NCI-H69 (cell line): Measurements from ENCODE around the gene SGTA.

Experiments used
- DNase-seq: peaks from one replicate; lab custom pipeline; 2025; lab: John Stamatoyannopoulos, UW

SGTA gene

GRCh38 chr19:2754659-2755447 lies 28.2 kb downstream of the SGTA start:
- no peak for DNase-seq

GRCh38 chr19:2751438-2751830 lies 31.6 kb downstream of the SGTA start:
- DNase-seq: no peak

GRCh38 chr19:2750808-2751437 lies 32.1 kb downstream of the SGTA start:
- DNase-seq: no peak

- DNase-seq: no peak
These were observed 35.7 kb downstream of the SGTA start for GRCh38 chr19:2747349-2747748.

- no peak for DNase-seq
These were observed 39.0 kb downstream of the SGTA start for GRCh38 chr19:2744113-2744512.

GRCh38 chr19:2743099-2743498 lies 40.0 kb downstream of the SGTA start:
- DNase-seq: no peak

GRCh38 chr19:2740314-2740656 lies 42.8 kb downstream of the SGTA start:
- DNase-seq: no peak

GRCh38 chr19:2739602-2740313 lies 43.3 kb downstream of the SGTA start, which contains the start of gene SLC39A3:
Gene SLC39A3, minus strand, starts transcription at chr19:2740017. Its CDS starts 2,760 bp downstream, at chr19:2737257.
- DNase-seq: peak; percentile 98

GRCh38 chr19:2736550-2737190 lies 46.4 kb downstream of the SGTA start:
- no peak for DNase-seq

- DNase-seq: no peak
These were observed 47.7 kb downstream of the SGTA start for GRCh38 chr19:2735374-2735773.

GRCh38 chr19:2734589-2735288 lies 48.3 kb downstream of the SGTA start:
- DNase-seq: no peak

- DNase-seq: peak; percentile 64
These were observed 49.0 kb downstream of the SGTA start for GRCh38 chr19:2733930-2734588.

- no peak for DNase-seq
These were observed 50.2 kb downstream of the SGTA start for GRCh38 chr19:2732883-2733282.

GRCh38 chr19:2732157-2732725 lies 50.8 kb downstream of the SGTA start:
- DNase-seq: no peak

GRCh38 chr19:2731181-2731995 lies 51.7 kb downstream of the SGTA start:
- DNase-seq: no peak

- DNase-seq: no peak
These were observed 52.9 kb downstream of the SGTA start for GRCh38 chr19:2729943-2730818.

GRCh38 chr19:2728783-2729387 lies 54.2 kb downstream of the SGTA start:
- DNase-seq: no peak

- peak; percentile 63 for DNase-seq
These were observed 55.5 kb downstream of the SGTA start for GRCh38 chr19:2727640-2727944.
